NCI-H146 (cell line): ENCODE measurements around the gene TAGLN3.

Experiments
- DNase-seq: peaks from one replicate; lab custom pipeline; 2025; lab: John Stamatoyannopoulos, UW

TAGLN3 gene

DNA sequence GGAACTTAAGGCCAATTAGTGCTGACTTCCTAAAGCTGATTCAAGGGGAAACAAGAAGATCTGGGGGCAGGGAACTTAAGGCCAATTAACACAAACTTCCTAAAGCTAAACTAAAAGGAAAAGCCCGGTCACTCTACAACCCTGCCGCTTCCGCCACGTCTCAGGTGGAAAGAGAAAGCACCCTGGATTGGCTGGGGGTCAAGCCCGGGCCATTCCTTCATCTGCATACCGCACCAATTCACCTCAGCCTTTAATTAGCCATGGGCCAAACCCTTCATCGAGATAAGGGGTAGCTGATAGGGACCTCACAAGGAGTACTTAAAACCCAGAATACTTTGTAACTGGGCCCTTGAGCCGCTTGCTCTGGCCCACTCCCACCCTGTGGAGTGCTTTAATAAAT is 50.2 kb downstream of the TAGLN3 start:
- no peak for DNase-seq

DNA sequence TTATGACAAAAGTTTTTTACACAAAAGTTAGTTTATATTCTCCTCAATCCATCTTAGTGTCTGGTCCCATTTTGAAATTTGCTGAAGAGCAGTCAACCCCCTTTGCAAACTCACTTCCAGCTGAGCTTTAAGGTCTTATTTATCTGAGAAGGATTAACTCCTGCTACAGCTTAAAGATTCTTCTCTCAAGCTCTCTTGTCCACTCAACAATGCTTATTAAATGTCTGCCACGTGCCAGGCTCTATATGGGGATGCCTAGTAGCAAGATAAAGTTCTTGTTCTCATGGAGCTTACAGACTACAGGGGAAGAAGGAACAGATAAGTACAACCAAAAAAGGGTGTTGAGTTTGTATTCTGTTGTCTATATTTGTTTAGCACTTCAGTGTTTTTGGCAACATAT is 54.5 kb downstream of the TAGLN3 start:
- DNase-seq, result no peak

DNA sequence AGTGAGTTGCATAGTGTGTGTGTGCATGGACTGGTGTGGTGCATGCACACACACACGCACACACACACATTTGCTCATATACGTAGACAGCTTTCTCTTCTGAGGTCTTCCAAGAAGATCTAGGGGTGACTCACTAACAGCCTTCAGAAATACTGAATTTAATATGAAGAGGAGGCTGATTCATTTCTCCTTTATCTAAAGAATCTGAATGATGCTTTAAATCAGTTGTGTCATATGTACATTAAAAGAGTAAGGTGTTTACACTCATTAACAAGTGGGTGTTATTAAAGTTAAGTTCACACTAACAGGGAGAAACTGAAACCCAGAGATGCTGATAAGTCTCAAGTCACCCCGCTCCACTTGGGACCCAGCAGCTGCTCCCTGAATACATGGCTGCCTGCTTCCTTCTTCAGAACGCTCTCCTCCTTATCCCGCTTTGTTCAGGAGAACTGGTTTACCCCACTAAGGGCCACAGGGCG is 57.8 kb downstream of the TAGLN3 start:
- DNase-seq, result no peak

- DNase-seq, result no peak
Measured at GRCh38 chr3:112059497-112059896, 60.8 kb downstream of the TAGLN3 start.

- no peak for DNase-seq
Measured at GRCh38 chr3:112061152-112061551, 62.4 kb downstream of the TAGLN3 start.
